A673 (cell line): ENCODE data around the gene GUCY1A1. TPM values are rescaled to one million over a fixed set of nuclear protein-coding genes. Genes with fewer than 3 reads are reported as not detected.

Experiments
- BruUV-seq: library from RNA; stranded (reverse); fragments of 400-500 nt; replicated peaks from 2 replicates; lab custom pipeline; 2021; lab: Mats Ljungman, UMichigan
- CTCF ChIA-PET: fragments of 300-600 bp; sonication (Branson Sonifier 250); formaldehyde crosslinking; loops from one replicate; lab custom pipeline; 2022; ENCODE audit warnings: antibody characterized with exemption; lab: Charles Lee
- POLR2A ChIA-PET: fragments of 300-600 bp; sonication (Branson Sonifier 250); formaldehyde crosslinking; loops from one replicate; lab custom pipeline; 2022; ENCODE audit warnings: antibody characterized with exemption; ENCODE audit not compliant: low non-redundant PET; lab: Charles Lee
- DNase-seq: peaks from one replicate; pipeline ENCODE4 v3.0.0-alpha.2; 2015; ENCODE audit warnings: low spot score
- H3K27ac ChIP-seq: fragments of 200-600 bp; sonication (generic); 2 replicates; pipeline ENCODE4 v1.5.1; 2016; ENCODE audit warnings: mixed run types, low read depth, mild to moderate bottlenecking, mixed read lengths, antibody characterized with exemption, low read length; ENCODE audit not compliant: poor library complexity, severe bottlenecking
- H3K27me3 ChIP-seq: fragments of 200-600 bp; sonication (generic); replicated peaks from 2 replicates; pipeline ENCODE4 v1.6.1; 2017; ENCODE audit warnings: mixed run types, low read depth, mild to moderate bottlenecking, mixed read lengths, antibody characterized with exemption, low read length; ENCODE audit not compliant: insufficient read depth, poor library complexity
- H3K36me3 ChIP-seq: fragments of 200-600 bp; sonication (generic); 2 replicates; pipeline ENCODE4 v1.6.1; 2016; ENCODE audit warnings: mixed run types, mild to moderate bottlenecking, mixed read lengths, antibody characterized with exemption, low read length; ENCODE audit not compliant: insufficient read depth, poor library complexity, severe bottlenecking
- H3K4me1 ChIP-seq: fragments of 200-600 bp; sonication (generic); 2 replicates; pipeline ENCODE4 v1.6.1; 2017; ENCODE audit warnings: mixed run types, mild to moderate bottlenecking, mixed read lengths, antibody characterized with exemption, low read length; ENCODE audit not compliant: insufficient read depth, poor library complexity, severe bottlenecking
- H3K4me3 ChIP-seq: fragments of 200-600 bp; sonication (generic); 2 replicates; pipeline ENCODE4 v1.5.1; 2016; ENCODE audit warnings: low read depth, mixed run types, mild to moderate bottlenecking, mixed read lengths, low read length; ENCODE audit not compliant: poor library complexity, severe bottlenecking
- H3K9me3 ChIP-seq: fragments of 200-600 bp; sonication (generic); 2 replicates; pipeline ENCODE4 v1.6.1; 2016; ENCODE audit warnings: mixed run types, low read depth, mild to moderate bottlenecking, mixed read lengths, antibody characterized with exemption, low read length; ENCODE audit not compliant: poor library complexity, severe bottlenecking
- CTCF ChIP-seq: fragments of 300-800, 200-600 bp; sonication (generic); conservative IDR thresholded peaks from 2 replicates; pipeline ENCODE4 v1.5.1; 2017; ENCODE audit warnings: low read depth, mild to moderate bottlenecking, antibody characterized with exemption, low read length, moderate library complexity, mixed read lengths
- EZH2 ChIP-seq: fragments of 200-600 bp; sonication (generic); IDR thresholded peaks from 2 replicates; pipeline ENCODE4 v1.6.1; 2017; ENCODE audit warnings: borderline replicate concordance, low read depth, mild to moderate bottlenecking, mixed read lengths, antibody characterized with exemption, low read length; ENCODE audit not compliant: poor library complexity, severe bottlenecking
- intact Hi-C: fragments of 100-400 bp; cut with micrococcal nuclease; formaldehyde crosslinking; loops from one replicate; pipeline ENCODE4 v1.10.0; 2022; ENCODE audit not compliant: unreplicated experiment
- total RNA-seq: library from RNA; stranded (reverse); gene quantifications from 2 replicates; pipeline ENCODE4 v1.2.3, GENCODE V29; 2021

GUCY1A1 gene
- total RNA-seq, 1 experiment from 2014 or later, result 0.37 TPM

- no peak for DNase-seq
- no peaks in the 10 kb centered on the region for H3K9me3 ChIP-seq
- intact Hi-C loops, result no loop called here
- no peaks in the 10 kb centered on the region for H3K4me1 ChIP-seq
- CTCF ChIA-PET, result no interaction called here
- H3K4me3 ChIP-seq, result no peak overlapping the region
- H3K36me3 ChIP-seq, result no peaks in the 10 kb centered on the region
- POLR2A ChIA-PET, result no interaction called here
- H3K27ac ChIP-seq, result no peak overlapping the region
- BruUV-seq, result no TSS peak
- no peak for TF ChIP-seq EZH2
- TF ChIP-seq CTCF, result no peak
- no peaks in the 10 kb centered on the region for H3K27me3 ChIP-seq
These were observed 8.5 kb upstream of the GUCY1A1 start for GRCh38 chr4:155657985-155658680.

- Histone ChIP-seq H3K9me3 (no peaks in the 10 kb centered on the region), H3K27ac (no peak overlapping the region), H3K36me3 (no peaks in the 10 kb centered on the region), H3K27me3 (no peaks in the 10 kb centered on the region), H3K4me3 (no peak overlapping the region), H3K4me1 (no peaks in the 10 kb centered on the region)
- DNase-seq, result no peak
- POLR2A ChIA-PET, result no interaction called here
- CTCF ChIA-PET, result no interaction called here
- intact Hi-C loops, result no loop called here
- TF ChIP-seq CTCF (no peak), EZH2 (no peak)
- BruUV-seq, result no TSS peak
These were observed 8.0 kb upstream of the GUCY1A1 start for GRCh38 chr4:155658681-155659064.

- ChIA-PET CTCF (no interaction called here), POLR2A (no interaction called here)
- intact Hi-C loops, result no loop called here
- no TSS peak for BruUV-seq
- no peaks in the 10 kb centered on the region for H3K36me3 ChIP-seq
- H3K9me3 ChIP-seq, result no peaks in the 10 kb centered on the region
- H3K4me3 ChIP-seq, result no peak overlapping the region
- no peak for DNase-seq
- no peaks in the 10 kb centered on the region for H3K4me1 ChIP-seq
- TF ChIP-seq EZH2, result no peak
- no peak for TF ChIP-seq CTCF
- H3K27ac ChIP-seq, result no peak overlapping the region
- no peaks in the 10 kb centered on the region for H3K27me3 ChIP-seq
These were observed 7.5 kb upstream of the GUCY1A1 start for GRCh38 chr4:155659176-155659575.
